HG02798 (cell line): Measurements from ENCODE around the gene CEP70.
A peak's percentile ranks its signal among the peaks of the same experiment; 100 is the strongest.
"Not testable (repeated sequence)": the region's sequence is repeated elsewhere in the genome, so short reads cannot be mapped to it uniquely, and the experiment has no call there.

Experiments
- ATAC-seq: cut with Tn5 transposase; IDR thresholded peaks from one replicate; pipeline ENCODE4 v1.9.1; 2021; ENCODE audit warnings: mild to moderate bottlenecking; ENCODE audit not compliant: unreplicated experiment, poor library complexity

The CEP70 gene

DNA sequence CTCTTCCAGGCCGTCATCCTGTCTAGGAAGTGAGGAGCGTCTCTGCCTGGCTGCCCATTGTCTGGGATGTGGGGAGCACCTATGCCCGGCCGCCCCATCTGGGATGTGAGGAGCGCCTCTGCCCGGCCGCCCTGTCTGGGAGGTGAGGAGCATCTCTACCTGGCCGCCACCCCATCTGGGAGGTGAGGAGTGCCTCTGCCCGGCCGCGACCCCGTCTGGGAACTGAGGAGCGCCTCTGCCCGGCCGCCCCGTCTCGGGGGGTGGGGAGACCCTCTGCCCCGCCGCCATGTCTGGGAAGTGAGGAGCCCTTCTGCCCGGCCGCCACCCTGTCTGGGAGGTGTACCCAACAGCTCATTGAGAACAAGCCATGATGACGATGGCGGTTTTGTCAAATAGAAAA is 72.6 kb downstream of the CEP70 start:
- ATAC-seq = not testable (repeated sequence)

DNA sequence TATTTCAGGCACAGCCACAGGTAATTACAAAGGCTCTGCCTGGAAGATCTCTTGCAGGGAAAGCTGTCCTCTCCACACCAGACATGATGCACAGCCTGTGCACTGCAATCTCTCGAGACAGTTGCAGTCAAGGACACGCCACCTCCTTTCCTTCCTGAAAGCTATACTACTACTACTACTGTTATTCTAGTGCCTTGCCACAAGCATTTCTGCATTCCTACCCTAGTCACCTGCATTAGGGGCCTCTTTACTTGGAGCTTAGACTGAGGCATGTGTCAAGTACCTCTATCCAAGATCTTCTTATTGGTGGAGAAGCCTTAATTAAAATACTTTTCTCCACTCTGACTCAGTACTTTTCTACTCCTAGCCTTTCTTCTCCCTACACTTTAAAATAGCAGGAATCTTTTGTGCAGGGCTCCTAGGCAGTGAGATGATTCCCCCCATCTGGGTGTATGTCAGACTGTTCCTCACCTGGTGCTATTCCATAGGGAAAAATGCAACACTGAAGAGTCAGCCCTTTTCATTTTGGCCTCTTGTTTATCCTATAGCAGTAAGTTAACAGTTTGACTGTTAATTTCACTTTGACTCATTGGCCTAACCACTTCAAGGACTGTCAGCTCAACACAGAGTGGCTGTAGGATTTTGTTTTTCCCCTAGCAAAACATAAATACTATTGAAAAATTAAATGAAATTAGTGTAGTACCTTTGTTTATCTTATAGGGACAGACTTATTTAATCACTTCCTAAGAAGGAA is 80.8 kb downstream of the CEP70 start:
- peak; percentile 70 for ATAC-seq

DNA sequence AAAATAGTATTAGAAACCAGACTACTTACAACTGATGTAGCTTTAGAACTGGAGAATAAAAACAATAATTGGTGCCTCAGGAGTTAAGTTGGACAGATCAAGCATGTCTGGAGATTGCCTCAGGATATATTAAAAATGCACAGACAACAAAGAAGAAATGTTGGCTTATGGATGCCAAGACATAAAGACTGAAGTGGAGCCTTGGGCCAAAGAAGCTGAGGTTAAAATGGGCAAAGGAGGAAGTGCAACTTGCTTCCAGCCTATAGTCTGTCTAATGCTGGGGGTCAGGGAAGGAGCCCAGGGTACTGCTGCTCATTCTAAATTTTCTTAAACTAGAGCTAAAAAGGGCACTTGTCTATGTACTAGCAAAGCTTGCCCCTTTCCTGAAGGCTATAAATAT is 82.1 kb downstream of the CEP70 start:
- no peak for ATAC-seq

DNA sequence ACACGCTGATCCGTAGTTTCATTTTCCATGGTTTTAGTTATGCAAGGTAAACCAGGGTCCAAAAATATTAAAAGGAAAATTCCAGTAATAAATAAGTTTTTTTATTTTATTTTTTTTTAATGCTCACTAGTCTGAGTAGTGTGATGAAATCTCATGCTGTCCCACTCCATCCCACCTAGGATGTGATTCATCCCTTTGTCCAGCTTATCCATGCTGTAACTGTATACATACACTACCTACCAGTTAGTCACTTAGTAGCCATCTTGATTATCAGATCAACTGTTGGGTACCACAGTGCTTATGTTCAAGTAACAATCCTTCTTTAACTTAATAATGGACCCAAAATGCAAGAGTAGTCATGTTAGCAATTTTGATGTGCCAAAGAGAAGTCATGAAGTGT is 84.5 kb downstream of the CEP70 start:
- ATAC-seq = no peak

DNA sequence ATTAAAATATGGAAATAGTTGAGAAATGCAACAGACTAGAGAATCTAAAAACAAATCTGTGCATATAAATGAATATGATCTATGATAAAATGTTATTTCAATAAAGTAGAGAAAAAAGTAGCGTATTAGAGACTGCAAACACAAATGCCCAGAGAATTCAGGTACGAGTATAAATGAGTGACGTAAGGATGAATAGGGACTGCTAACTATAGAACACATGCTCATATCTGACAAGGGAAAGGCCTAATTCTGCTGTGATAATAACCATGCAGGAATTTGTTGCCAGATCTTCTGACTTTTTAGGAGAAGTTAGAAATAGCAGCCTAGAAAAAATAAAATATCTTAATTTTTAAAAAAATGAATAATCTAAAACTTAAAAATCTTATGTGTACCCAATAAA is 86.5 kb downstream of the CEP70 start:
- ATAC-seq = no peak

DNA sequence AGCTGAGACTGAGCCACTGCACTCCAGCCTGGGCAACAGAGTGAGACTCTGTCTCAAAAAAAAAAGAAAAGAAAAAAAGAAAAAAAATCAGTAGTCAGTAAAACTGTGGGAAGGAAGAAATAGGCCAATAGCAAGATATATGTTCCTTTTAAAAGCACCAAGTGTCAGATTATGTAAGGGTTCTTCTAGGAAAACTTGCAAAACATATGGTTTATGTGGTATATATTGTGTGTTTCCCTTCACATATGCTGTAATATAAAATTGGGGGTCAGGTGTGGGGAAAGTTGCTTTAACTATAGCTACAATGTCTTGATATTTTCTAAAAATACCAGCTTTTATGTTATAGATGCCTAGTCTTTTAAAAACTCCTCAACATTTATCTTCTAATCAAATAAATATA is 95.1 kb downstream of the CEP70 start:
- no peak for ATAC-seq

DNA sequence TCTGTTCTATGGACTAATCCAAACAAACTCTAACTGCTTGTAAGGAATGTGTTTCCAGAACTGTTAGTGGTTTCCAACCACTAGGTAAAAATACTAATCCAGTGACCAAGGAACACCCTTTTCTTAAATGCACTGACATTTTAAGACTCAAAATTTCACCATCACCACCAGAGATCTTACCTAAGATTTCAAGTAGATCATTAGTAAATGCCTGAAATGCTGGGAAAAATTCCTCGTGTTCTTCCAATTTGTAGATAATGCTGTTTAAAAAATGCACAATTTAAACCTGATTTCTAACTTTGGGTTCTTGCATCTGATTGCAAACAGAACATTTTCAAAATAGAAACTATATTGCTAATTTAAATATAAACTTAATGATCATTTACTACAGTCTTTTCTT is 96.2 kb downstream of the CEP70 start:
- ATAC-seq = no peak

DNA sequence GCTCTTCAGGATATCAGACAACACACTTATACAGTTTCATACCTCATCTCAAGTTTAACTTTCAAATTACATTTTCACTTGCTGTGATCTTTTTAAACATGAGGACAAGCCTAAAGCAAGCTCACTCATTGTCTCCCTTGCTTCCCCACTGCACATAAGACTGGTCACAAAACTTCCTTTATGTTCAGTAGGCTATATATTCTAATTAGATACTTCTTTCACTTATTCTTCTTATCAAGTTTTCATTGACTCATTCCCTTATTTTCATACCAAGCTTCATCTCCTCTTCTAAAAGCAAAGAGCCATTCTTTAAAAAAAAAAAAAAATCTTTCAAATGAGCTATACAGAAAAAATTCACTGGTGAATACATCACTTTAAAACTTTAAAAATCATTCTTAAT is 97.0 kb downstream of the CEP70 start:
- ATAC-seq = no peak

DNA sequence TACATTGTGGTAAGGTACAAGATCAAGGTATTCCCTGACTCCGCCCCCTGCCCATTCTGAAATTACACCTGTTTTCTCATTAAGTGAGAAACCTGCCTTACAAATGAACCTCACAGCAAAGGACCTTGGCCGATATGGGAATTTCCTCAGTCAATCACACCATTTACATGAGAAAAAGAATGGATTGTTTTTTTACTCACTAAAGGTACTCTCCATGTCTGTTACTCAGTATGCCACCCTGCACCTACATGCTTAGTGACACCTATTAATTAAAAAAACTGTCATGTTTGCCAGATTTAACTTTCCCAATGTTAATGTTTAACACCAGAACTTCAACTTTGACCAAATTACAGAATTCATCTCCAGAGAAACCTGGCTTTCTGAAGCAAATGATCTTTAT is 97.6 kb downstream of the CEP70 start:
- no peak for ATAC-seq

DNA sequence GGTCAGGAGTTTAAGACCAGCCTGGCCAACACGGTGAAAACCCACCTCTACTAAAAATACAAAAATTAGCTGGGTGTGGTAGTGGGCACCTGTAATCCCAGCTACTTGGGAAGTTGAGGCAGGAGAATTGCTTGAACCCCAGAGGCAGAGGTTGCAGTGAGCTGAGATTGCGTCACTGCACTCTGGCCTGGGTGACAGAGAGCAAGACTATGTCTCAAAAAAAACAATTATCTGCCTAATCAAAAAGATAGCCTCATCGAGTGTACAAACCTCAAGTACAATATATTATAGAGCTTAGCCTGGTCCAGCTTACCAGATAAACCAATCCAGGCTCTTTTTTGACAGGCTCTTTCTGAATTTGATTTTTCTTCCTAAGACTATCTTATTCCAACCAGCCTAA is 98.4 kb downstream of the CEP70 start:
- not testable (repeated sequence) for ATAC-seq

DNA sequence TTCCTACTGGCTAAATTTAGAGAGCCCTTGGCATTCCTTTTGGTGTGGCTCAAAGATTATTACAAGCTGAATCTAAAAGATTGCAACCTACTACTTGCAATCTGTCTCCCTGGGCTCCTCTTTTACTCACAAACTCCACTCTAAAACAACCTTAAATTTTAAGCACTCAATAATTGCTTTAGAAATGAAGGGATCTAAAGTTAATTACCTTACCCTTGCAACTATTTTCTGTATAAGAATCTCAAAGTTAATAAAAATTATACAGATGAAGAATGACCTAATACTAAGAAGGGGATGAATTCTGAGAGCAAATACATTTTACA is 99.5 kb downstream of the CEP70 start:
- ATAC-seq = no peak

DNA sequence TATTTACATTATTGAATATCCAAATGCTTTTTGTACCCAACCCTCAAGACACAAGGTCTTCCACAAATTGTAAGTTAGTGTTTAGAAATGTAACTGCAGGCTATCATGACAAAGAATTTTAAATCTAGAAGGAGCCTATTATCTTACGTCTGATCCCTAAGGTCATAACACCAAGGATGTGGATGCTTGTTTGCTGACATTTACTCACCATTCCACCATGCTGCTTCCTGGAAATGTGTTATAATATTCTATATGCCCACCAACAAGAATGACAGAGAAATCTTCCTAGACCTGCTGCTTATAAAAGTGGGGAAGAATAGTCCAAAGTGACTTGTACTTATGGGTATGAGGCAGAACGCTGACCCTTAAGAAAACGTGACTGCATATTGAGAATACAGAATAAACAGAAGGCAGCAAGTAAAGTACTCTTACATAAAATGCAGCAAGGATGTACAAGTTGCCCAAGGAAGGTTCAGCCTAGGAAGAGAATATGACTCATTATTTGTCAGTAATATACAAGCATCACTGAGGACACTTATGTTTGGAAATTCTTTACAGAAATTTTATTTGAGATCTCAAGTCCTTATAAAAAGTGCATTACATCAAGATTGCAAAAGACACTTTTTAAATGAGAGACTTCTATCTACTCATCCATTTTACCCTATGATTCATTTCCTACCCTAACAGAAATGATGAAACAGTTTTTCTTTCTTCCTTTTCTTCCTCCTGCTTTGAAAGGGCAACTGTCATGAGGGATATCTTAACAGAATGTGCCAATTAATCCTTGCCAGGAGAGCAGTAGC is 100.1 kb downstream of the CEP70 start:
- no peak for ATAC-seq

DNA sequence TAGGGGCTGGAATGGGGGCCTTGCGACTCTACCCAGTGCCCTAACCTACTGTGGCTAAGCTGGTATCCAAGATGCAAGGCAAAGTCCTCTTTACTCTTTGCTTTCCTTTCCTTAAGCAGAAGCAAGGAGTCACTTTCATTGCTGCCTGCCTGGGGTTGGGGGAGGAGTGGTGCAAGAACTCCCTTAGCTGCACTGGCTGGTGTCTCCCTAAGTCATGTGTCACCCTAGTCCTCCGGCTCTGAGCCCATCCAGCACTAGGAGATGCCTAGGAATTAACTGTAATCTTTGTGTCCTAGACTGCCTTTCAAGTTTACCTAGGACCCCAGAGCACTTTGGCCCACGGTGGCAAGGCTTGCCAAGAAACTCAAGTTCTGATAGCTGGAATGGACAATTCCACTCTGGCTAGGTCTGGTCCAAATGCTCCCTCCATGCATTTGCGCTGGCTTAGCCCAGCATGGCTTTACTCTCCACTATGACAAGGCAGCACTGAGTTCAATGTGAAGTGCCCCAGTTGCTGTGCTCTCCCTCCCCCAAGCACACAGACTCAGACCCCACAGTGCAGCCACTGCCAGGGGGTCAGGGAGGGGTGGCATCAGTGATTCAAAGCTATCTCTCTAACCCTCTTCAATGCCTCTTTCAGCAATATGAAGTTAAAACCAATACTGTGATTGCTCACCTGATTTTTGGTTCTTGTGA is 100.9 kb downstream of the CEP70 start:
- no peak for ATAC-seq

DNA sequence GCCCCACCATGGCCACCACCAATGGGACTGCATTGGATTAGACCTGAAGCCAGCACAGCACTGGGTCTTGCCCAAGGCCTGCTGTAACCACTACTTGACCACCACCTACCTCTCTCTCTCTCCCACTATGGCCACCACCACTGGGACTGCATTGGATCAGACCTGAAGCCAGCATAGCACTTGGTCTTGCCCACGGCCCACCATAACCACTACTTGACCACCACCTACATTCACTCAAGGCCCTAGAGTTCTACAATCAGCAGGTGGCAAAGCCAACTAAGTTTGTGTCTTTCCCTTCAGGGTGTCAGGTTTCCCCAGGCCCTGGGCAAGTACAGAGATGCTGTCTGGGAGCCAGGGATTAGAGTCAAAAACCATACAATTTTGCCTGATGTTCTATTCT is 102.1 kb downstream of the CEP70 start:
- no peak for ATAC-seq

DNA sequence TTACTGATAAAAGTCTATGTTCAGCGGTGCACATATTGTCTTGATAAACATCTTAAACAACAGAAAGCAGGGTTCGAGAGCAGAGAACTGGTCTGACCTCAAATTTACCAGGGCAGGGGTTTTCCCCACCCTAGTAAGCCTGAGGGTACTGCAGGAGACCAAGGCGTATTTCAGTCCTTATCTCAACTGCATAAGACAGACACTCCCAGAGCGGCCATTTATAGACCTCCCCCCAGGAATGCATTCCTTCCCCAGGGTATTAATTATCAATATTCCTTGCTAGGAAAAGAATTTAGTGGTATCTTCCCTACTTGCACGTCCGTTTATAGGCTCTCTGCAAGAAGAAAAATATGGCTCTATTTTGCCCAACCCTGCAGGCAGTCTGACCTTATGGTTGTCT is 107.5 kb downstream of the CEP70 start:
- ATAC-seq = not testable (repeated sequence)

DNA sequence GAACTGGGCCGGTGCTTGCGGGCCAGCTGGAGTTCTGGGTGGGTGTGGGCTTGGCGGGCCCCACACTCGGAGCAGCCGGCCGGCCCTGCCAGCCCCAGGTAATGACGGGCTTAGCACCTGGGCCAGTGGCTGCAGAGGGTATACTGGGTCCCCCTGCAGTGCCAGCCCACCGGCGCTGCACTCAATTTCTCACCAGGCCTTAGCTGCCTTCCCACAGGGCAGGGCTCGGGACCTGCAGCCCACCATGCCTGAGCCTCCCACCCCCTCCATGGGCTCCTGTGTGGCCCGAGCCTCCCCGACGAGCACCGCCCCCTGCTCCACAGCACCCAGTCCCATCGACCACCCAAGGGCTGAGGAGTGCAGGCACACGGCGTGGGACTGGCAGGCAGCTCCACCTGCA is 109.4 kb downstream of the CEP70 start:
- not testable (repeated sequence) for ATAC-seq

DNA sequence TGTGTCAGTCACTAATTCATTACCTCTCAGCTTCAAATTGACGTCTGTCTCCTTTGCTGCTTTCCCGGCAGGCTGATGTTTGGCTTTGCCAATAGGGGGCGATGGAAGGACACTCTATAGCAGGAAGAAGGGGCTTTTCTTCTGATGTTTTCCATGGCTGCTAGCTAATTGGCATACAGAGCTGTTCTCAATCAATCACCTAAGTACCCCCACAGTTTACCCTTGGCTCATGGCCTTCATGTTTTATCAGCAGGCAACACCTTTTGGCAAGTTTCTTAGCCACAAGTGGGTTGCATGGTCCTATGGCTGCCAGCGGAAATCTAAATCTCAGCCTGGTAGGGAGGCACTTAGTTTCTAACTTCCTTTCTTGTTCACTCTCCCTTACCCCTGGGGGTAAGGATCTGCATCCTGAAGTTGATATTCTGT is 114.6 kb downstream of the CEP70 start:
- no peak for ATAC-seq

DNA sequence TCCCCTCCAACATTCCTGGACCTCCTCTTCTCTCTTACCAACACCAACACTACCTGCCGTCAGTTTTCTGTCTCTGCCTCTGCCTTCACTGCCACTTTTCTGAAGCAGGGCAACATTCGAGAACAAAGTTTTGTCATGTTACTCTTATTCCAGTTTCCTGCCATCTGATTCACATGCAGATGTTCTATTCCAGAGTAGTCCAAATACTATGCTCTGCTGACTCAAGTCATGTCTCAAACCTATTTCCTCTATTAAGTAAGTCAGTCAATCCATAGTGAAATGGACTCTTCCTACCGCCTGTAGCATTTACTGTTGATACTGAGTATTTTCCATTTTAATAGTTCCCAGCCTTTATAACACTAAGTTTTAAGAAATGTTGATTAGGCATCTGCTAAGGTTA is 116.3 kb downstream of the CEP70 start:
- ATAC-seq = no peak

DNA sequence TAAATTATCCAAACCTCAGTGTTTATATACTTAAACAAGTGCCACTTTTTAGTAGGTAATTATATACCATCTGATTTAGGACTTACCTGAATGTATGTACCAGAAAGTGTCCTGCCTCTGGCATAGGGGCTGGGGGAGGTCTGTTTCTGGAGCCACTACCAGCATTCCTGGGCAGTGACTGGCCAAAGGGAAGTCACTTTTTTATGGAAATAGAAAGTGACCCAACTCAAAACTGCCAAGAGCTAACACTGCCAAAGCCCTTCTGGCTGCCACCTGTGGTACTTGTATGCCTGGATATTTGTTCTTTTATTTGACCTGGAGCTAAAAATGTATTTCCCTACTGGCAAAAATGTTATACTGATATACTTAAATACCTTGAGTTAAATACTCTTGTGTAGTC is 116.9 kb downstream of the CEP70 start:
- ATAC-seq = no peak

DNA sequence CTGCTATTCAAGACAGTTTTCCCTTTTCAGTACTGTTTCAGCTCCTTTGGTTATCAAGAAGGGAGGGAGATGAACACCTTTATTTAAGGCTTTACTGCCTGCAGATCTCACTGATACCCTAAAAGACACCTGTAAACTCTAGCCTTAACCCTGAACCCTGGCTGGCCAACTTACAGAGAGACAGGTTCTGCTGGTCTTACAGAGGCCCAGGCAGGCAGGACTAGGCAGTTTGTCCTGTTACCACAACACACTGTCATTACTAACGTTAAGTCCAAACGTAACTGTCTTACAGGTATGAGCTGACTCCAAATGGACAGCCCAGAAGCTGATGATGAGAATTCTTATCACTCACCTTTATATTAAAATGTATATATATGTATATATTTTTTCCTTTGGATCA is 117.5 kb downstream of the CEP70 start:
- no peak for ATAC-seq

DNA sequence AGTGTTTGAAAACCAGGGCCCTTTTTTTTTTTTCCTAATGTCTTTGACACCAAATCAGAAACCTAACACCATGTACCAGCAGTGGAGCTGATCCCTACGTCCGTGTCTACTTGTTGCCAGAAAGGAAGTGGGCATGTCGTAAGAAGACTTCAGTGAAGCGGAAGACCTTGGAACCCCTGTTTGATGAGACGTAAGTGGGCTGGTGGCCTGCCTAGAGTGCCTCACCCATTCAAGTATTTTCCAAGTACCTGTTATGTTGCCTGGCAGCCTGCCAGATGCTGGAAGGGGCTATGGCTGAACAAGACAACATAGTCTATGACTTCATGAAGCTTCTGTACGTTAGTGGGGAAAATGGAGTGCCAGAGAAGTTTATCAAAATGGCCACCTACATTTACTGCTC is 119.9 kb downstream of the CEP70 start:
- ATAC-seq = no peak
